ENCODE data around the gene RBFOX2.

RBFOX2 gene

DNA sequence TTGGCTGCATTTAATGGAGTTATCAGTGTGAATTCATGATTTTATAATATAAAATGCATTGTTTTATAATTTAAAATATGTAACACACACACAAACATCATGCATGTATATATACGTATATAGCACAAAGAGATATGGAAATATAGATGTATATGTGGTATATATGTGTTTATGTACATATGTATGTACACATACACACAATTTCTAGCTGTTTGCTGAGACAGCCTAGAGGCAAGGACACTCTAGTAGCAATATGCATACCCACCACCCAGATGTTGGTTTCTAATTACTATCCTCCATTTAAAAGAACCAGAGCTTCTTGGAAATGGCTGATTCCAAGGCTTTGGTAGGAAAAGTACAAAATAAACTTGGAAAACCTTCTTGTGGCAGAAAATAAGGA is 50.4 kb downstream of the RBFOX2 start:
- H3K4me3 ChIP-seq (ENCODE audit: low read length) = no peak overlapping the region
- TF ChIP-seq, protein P1, sequence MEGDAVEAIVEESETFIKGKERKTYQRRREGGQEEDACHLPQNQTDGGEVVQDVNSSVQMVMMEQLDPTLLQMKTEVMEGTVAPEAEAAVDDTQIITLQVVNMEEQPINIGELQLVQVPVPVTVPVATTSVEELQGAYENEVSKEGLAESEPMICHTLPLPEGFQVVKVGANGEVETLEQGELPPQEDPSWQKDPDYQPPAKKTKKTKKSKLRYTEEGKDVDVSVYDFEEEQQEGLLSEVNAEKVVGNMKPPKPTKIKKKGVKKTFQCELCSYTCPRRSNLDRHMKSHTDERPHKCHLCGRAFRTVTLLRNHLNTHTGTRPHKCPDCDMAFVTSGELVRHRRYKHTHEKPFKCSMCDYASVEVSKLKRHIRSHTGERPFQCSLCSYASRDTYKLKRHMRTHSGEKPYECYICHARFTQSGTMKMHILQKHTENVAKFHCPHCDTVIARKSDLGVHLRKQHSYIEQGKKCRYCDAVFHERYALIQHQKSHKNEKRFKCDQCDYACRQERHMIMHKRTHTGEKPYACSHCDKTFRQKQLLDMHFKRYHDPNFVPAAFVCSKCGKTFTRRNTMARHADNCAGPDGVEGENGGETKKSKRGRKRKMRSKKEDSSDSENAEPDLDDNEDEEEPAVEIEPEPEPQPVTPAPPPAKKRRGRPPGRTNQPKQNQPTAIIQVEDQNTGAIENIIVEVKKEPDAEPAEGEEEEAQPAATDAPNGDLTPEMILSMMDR (conservative IDR thresholded peaks at IDR 0.05; ENCODE audit: low read depth, low read length) = no peak
- no peak for DNase-seq (ENCODE audit: low read depth)

- H3K4me3 ChIP-seq (ENCODE audit: low read length) = no peak overlapping the region
- TF ChIP-seq, protein P1 (conservative IDR thresholded peaks at IDR 0.05; ENCODE audit: low read depth, low read length) = no peak
- no peak for DNase-seq (ENCODE audit: low read depth)
These were observed 51.5 kb downstream of the RBFOX2 start for GRCh38 chr22:35977136-35977535.

GRCh38 chr22:35973388-35973787 is 55.2 kb downstream of the RBFOX2 start:
- no peak overlapping the region for H3K4me3 ChIP-seq (ENCODE audit: low read length)
- TF ChIP-seq, protein P1 (conservative IDR thresholded peaks at IDR 0.05; ENCODE audit: low read depth, low read length) = no peak
- DNase-seq (ENCODE audit: low read depth) = no peak

GRCh38 chr22:35972559-35972958 is 56.1 kb downstream of the RBFOX2 start:
- DNase-seq (ENCODE audit: low read depth) = no peak
- no peak overlapping the region for H3K4me3 ChIP-seq (ENCODE audit: low read length)
- TF ChIP-seq, protein P1 (conservative IDR thresholded peaks at IDR 0.05; ENCODE audit: low read depth, low read length) = no peak

- no peak overlapping the region for H3K4me3 ChIP-seq (ENCODE audit: low read length)
- no peak for DNase-seq (ENCODE audit: low read depth)
These were observed 57.0 kb downstream of the RBFOX2 start for GRCh38 chr22:35971456-35972119.

DNA sequence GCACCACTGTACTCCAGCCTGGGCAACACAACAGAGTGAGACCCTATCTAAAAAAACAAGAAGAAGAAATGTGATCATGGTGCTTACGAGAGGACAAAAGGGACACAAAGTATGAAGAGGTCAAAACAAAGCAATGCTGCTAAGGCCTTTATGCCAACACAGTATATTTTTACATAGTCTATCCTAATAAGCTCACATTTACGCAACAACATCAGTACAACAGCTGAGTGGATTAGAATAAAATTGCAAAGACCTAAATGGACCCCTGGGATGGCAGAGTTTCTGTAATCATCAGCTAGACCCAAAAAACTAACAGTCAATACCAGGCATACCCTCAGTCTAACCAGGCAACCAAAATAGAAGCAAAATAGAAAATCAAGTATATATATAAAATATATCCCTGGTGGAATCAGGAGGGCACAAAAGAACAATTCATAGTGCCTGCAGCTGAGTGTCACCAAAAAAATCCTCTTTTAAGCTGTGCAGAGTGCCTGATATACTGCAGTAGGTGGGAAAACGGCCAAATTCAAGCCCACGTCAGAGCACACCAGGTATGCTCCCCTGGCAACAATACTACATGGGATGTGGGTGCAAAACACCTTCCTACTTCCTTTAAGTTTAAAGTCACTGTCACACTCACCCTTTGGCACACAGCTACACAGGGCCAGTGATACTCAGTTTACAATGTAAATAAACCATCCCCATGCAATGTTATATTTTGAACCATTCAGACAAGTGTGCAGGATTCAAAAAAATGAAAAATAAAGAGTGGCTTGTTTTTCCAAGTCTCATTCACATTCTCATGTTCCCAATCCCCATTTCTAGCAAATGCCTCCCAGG is 57.8 kb downstream of the RBFOX2 start:
- H3K4me3 ChIP-seq (ENCODE audit: low read length) = no peak overlapping the region
- TF ChIP-seq, protein P1 (conservative IDR thresholded peaks at IDR 0.05; ENCODE audit: low read depth, low read length) = no peak
- DNase-seq (ENCODE audit: low read depth) = no peak

More at GRCh38 chr22:35971456-35972119, 57.0 kb downstream of the RBFOX2 start:
- TF ChIP-seq, protein P1 (conservative IDR thresholded peaks at IDR 0.05; ENCODE audit: low read depth, low read length) = no peak

DNA sequence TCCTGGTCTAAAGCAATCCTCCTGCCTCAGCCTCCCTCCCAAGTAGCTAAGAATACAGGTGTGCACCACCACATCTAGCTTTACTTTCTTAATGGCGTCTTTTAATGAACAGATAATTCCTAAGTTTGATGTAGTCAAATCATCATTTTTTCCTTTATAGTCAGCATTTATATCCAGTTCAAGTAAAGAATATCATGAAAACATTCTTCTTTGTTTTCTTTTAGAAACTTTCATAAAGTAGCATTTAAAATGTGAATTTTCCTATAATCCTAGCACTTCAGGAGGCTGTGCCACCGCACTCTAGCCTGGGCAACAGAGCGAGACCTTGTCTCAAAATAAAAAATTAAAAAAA is 61.6 kb downstream of the RBFOX2 start:
- no peak for DNase-seq (ENCODE audit: low read depth)
- TF ChIP-seq, protein P1 (conservative IDR thresholded peaks at IDR 0.05; ENCODE audit: low read depth, low read length) = no peak
- no peak overlapping the region for H3K4me3 ChIP-seq (ENCODE audit: low read length)

Measured in retinal pigment epithelial cell (primary cell).